HG02571 (cell line): ENCODE measurements around the gene AGO3.

Experiments
- ATAC-seq: cut with Tn5 transposase; IDR thresholded peaks from one replicate; pipeline ENCODE4 v1.9.1; 2021; ENCODE audit warnings: mild to moderate bottlenecking, moderate library complexity; ENCODE audit not compliant: unreplicated experiment

Gene AGO3

DNA sequence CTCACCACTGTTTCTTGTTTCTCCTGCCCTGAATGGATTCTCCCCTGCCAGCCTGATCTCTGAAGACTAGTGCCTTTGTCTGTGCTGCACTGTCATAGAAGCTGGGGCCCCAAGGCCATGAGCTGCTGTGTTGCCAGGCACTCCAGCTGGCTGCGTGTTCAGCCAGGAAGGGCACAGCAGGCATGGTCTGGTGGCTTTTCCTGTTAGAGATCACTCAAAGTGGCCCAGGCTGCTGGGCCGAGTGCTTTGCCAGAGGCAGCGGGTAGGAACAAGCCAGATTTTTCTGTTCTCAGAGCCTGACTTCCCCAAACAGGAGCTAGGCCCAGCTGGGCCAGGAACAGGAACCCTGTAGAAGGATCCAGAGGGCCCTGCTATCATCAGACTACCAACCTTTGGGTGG, 163.0 kb downstream of the AGO3 start:
- ATAC-seq, result no peak

DNA sequence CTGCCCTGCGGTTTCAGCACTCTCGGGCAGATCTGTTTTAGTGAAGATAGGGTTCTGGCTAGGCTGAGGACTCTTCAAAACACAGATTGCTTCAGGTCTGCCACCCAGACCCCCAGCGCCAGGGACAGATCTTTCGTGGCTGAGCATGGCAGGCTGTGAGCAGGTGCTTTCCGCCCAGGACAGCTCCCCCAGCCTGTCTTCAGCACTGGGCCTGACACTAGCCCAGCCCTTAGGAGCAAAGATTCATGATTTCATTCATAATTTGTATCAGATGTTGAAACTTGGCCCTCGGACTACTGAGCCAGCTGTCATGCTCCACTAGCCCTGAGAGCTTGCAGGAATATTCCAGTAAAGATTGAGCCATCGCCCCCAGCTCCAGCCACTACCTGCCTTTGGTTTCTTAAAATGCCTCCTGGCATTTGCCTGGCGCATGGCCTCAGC, 163.7 kb downstream of the AGO3 start:
- ATAC-seq, result no peak

DNA sequence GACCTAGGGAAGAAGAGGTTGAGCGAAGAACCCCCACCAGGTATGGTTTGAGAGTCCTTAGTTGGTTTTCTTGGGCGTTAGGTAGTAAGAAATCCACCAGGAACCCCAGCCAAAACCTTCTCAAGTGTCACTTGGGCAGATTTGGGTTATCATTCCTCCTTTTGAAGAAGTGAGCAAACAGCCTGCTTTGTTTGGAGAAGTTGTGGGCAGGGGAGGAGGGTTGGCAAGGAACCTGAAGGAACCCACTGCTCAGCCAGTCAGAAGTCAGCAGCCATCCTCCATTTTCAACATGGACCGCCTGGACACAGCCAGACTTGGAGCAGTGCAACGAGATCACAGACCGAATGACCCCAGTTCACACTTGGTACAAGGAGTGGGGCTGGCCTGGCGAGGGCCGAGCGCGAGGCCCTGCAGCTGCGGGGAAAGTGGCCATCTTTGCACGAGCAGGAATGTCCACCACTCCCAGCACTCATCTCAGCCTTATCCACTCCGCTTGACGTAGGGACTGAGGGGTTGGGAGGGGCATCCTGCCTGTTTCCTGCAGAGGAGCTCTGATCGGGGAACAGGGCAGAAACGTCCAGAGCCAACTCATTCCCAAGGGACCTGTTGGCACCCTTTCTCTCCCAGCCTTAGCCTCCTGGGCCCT, 165.0 kb downstream of the AGO3 start:
- no peak for ATAC-seq

DNA sequence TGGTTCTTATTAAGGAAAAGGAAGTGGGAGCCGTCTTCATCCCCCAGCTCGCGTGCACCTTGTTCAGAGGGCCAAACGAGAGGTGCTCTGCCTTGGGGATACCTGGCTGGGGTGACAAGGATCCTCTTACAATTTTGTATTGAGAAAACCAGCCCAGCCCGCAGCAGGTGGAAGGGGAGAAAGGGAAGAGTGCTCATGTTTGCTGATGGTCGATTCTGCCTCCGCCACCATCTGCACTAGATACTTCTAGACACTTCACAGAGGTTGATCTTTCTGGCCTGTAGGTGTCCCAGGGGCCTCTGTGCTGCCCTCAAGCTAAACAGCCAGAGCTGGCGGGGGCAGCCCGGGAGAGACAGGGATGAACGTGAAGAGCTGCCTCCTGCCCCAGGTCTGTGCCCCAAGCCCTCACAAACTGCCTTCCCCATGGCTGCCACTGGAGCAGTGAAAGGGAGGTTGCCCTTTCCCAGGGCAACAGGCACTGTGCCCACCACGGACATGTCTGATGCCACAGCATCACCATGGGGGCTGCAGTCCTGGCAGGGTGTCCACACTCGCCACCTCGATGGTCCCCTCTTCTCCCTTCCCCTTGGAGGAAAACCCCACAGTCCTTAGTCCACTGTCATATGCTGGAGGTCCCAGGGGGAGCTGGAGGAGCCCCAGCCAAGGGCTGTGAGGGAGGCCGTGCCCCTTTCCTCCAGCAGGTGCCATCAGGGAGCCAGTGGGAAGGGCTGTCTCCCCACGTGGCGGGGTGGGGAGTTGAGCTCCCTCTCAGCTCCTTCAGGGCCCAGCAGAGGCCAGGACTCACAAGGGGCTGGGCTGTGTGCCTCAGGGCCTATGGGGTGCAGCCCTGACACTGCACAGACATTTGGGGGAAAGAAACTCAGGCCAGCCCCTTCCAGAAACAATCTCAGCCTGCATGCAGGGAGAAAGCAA, 165.9 kb downstream of the AGO3 start:
- no peak for ATAC-seq

DNA sequence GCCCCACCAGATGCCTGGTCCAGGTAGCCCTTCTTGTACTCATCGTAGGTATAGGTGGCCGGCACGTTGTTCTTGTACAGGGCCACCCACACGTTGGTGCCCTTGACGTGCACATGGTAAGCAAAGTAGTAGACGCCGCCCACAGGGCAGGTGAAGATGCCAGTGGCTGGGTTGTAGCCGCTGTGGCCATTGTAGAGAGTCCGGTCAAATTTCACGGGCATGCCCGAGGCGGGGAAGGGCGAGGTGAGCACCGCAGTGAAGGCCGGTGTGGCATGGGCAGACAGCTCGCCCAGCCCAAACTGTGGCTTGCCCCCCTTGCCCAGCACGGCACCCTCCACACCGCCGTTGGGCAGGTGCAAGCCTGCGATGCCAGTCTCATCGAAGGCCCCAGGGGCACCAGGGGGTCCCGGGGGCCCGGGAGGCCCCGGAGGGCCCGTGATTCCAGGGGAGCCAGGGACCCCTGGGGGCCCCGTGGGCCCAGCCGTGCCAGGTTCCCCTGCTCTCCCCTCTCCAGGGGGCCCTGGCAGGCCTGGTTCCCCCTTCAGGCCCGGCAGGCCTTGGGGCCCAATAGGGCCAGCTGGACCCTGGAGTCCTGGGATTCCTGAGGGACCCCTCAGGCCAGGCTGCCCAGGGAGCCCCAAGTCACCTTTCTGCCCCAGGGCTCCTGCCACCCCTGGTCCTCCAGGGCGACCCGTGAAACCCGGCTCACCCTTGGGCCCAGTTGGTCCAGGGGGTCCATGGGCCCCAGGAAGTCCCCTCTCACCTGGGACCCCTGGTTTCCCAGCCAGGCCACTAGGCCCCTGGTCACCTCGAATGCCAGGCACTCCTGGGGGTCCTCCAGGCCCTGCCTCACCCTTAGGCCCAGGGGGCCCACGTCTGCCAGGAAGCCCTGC, 167.0 kb downstream of the AGO3 start:
- no peak for ATAC-seq

DNA sequence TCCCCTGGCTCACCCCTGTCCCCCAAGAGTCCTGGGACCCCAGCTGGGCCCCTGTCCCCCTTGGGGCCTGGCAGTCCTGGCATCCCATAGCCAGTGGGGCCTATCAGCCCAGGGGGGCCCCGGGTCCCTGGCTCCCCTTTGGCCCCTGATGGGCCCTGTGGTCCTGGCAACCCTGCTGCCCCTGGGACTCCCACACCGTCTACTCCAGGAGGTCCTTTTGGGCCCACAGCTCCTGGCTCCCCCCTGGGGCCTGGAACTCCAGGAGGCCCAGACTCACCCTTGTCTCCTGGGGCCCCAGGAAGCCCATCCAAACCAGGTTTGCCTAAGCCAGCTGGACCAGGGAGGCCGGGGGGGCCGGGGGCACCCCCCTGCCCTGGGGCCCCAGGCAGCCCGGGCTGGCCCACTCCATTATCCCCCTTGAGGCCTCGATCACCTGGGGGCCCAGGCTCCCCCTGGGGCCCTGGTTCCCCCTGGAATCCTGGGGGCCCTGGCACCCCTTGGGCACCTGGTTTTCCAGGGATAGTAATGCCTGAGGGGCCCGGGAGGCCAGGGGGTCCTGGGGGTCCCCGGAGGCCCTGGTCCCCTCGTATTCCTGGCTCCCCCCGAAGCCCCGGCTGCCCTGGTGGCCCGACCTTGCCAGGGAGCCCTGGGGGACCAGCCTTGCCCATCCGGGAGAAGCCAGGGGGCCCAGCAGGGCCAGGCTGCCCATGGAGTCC, 167.9 kb downstream of the AGO3 start:
- no peak for ATAC-seq

DNA sequence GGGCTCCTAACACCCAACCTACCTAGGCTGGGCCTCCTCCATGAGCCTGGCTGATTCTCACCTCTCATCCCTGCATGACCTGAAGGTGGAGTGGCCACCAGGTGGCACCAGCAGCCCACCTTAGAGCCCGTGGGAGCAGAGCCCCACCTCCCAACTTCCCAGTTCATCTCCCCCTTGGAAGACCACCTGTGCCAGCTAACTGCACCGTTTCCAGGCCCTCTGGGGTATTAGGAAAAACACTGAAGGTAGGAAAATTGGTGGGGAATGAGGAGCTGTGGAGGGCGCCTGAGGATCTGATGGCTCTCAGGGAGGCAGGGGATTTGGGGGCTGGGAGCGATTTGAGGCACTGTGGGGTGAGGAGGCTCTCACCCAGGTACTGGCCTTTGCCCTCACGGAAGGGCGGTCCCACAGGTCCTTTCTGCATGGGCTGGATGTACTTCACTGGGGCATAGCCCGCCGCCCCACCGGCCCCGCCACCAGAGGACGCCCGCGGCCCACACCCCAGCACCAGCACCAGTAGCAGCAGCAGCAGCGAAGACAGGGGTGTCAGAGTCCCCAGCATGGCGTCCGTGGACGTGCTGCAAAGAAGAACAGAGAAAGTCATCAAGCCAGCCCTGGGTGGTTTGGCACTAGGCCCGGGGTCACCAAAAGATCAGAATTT, 168.9 kb downstream of the AGO3 start:
- ATAC-seq, result no peak

DNA sequence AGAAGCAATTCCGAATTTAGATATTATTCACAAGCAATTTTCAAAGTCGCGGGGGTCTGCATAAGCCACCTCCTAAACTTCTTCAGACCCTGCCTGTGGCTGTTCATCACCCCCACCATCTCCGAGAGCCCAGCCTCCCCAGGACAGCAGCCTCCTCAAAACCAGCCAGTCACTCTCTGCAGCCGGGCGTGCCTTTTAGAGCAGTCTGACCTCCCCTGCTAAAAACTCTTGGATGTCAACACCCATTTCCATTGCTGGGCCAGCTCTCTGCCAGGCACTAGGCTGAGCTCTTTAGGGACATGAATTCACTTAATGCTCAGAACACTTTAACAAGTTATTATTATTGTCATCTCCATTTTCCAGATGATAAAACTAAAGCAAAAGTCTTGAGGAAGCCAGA, 169.5 kb downstream of the AGO3 start:
- ATAC-seq, result no peak

DNA sequence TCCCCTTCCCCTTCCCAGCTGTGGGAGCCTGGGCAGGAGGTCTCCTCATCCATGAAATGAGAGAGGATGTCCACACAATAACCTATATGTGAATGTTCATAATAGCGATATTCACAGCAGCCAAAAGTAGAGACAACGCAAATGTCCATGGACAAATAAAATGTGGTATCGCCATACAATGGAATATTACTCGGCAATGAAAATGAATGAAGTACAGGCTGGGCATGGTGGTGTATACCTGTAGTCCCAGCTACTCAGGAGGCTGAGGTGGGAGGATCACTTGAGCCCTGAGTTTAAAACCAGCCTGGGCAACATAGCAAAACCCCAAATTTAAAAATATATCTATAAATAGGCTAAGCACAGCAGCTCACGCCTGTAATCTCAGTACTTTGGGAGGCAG, 170.6 kb downstream of the AGO3 start:
- ATAC-seq, result no peak

DNA sequence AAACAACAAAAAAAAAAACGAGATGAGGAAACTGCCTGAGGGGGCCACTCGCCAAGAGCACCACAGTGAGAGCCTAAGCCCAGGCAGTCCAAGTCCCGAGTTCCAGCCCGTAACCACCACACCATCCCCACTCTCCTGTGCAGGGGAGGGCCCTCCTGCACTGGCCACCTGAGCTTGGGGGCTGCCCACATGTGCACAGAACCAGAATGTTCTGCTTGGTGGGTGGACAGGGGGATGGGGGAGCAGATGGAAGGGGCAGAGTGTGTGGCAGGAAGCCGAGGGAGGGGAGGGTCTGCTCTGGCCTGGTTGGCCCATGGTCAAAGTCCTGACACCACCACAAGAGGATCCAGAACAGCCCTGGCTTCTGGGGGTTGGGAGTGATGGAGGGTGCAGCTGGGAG, 175.4 kb downstream of the AGO3 start:
- no peak for ATAC-seq

DNA sequence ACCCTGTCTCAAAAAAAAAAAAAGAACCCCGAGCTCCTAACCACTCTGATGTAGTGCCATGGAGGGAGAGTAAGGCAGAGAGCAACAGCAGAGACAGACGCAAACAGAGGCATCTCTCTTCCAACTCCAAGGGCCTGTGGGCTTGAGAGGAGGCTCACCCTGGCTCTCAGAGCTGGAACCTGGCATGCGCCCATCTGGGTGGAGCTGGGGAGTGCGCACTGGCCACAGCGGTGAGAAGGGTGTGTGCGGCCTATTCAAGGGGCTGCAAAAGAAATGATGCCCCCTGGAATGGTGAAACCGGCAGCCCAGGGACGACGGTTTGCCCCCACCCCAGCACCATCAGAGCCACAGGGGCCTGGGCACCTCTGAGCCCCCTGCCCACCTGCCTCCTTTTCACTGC, 176.5 kb downstream of the AGO3 start:
- ATAC-seq, result no peak

DNA sequence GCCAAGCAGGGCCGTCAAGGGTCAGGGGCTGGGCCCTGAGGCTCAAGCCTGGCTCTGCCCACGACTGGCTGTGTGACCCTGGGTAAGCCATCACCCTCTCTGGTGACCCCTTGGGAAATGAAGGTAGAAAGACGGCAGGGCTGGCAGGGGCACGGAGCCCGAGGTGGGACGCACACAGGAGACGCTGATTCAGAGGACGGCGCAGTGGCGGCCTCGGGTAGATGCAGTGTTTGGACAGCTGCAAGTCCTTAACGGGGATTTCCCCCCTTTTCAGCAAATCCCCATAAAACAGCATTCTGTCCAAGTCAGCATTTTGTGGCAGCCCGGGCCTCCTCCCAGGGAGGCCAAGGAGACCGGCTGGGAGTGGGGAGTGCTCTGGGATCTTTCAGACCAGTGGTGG, 177.4 kb downstream of the AGO3 start:
- no peak for ATAC-seq

DNA sequence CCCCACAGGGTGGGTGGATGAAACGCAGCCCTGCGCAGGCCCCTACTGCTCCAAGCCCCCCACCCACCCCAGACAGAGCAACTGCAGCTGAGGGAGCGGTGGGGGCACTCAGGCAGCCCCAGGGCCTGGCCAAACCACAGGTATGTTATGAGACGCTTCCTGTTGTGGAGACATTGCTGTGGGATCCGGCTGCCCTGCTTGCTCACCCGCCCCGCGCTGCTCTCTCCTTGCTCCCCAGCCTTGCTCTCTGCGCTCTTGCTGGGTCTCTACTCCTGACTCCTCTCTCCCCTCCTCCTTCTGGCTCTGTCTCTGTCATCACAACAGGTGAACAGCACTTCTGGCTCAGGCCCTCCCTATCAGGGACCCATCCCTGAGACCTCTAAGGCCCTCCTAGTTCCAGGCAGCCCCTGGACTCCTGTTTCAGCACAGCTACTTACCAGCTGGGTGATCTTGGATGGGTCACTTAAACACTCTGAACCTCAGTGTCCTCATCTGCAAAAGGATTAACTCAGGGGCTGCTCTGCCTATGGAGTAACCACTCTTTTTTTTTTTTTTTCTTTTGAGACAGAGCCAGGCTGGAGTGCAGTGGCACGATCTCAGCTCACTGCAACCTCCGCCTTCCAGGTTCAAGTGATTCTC, 178.3 kb downstream of the AGO3 start:
- no peak for ATAC-seq

DNA sequence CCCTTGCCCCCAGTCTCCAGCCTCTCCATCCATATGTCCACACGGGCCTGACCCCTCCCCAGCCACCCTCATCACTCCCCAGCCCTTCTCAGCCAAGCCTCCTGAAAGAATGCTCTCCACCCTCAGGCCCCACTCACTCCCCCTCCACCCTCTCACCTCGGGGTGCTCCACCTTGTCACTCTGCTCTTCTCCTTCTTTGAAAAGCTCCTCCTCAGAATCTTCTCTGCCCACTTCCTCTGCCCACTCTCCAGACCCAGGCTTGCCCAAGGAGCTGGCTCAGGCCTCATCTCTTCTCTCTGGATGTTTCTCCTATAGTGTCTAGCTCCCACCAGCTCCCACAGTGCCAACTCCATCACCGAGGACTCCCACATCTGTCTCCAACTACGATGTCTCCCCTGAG, 180.2 kb downstream of the AGO3 start:
- no peak for ATAC-seq

DNA sequence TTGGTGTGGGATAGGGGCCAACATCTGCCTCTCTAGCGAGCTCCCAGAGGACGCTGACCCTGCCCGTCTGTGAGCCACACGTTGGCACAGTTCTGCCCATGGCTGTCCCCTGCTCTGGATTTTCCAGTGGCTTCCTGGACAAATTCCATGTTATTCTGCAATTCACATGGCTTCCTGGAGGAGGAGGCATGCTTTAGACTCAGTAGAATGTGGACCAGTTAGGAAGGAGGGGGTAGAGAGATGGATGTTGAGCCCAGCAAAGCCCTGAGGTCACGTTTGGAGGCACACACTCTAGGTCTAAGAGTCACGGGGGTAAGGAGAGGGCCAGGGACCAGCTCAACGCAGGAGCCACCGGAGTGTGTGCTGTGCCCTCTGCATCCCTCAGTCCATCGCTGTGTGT, 181.9 kb downstream of the AGO3 start:
- no peak for ATAC-seq

DNA sequence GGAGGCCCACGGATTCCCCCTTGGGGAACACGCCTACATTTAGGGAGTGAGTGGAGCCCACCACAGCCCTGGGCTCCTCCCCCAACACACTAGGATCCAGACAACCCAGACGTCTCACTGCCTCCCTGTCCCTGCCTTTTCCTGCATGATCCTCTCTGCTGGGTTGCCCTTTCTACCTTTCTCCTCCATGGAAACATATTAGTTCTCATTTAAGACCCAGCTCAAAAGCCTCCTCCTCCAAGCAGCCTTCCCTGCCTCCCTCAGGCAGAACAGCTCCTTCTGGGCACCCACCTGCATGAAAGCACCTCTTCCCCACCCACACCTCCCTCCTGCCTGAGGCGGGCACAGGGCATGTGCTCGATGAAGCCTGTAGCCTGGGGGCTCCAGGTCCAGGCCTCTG, 183.5 kb downstream of the AGO3 start:
- no peak for ATAC-seq

DNA sequence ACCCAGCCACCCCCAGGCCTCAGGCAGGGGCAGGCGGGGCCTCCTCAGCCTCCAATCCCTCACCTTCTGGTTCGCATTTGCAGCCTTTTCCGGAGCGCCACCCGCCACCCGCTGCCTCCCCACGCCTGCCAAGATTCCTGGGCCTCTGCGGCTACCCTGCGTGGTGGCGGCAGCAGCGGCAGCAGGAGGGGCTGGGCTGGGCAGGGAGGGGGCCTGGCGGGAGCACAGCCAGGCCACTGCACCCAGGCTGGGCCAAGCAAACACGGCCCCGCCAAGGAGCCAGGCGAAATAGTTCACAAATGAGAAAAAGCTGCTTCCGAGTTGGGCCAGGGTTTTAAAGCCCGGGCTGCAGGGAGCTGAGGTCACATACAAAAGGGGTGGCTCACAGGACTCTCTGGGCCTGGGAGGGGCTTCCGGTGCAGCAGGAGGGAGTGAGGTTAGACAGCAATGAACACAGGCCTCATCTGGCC, 184.3 kb downstream of the AGO3 start:
- ATAC-seq, result no peak

DNA sequence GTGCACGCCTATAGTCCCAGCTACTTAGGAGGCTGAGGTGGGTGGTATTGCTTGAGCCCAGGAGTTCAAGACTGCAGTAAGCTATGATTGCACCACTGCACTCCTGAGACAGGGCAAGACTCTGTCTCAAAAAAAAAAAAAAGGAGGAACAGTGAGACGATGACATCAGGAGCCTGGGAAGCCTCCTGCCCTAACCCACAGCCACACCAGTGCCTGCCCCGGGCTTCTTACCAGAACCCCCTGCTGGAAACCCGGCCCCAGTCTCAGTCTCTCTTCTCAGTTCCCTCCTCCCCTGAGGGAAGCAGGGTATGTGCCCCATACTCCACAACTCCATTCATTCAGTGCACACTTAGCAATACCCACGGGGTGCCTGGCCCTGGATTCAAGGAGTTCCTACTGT, 185.0 kb downstream of the AGO3 start:
- no peak for ATAC-seq

DNA sequence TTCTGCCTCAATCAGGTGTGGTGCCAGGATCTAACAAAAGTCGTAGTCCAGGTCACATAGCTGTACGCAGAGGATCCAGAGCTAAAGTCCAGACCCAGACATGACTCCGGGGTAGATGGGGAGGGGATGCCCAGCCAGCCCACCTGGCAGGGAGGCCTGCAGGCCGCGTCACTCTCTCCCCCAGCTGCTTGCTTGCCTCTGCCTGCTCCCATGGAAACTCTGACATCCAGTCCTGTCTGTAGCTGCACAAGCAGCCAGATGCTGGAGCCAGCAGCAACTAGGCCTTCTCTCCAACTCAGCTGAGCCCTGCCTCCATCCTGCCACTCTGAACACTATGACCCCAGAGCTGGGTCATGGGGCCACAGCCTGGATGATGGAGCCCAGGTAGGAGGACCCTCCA, 186.0 kb downstream of the AGO3 start:
- ATAC-seq, result no peak
